ENCODE measurements around the gene DNAI1.
A peak's percentile ranks its signal among the peaks of the same experiment; 100 is the strongest.

DNAI1 gene

DNA sequence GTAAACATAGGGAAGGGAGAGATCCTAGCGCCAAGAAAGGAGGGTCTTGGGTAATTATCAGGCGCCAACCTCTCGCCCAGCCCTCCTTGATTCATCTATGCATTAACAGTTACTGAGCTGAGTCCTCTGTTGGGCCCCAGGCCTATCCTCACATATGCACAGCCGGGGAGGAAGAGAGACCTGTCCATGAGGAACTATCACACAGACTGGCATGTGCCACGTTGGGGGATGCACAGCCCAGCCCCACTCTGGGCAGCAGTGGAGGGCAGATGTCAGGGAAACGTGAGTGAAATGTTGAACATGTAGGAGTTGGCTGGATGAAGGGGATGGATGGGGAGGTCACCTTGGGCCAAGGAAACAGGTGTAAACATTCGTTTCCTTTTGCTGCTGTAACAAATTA is 82.9 kb downstream of the DNAI1 start:
- DNase-seq (ENCODE audit: low spot score), result no peak
- FAIRE-seq, result no peak

DNA sequence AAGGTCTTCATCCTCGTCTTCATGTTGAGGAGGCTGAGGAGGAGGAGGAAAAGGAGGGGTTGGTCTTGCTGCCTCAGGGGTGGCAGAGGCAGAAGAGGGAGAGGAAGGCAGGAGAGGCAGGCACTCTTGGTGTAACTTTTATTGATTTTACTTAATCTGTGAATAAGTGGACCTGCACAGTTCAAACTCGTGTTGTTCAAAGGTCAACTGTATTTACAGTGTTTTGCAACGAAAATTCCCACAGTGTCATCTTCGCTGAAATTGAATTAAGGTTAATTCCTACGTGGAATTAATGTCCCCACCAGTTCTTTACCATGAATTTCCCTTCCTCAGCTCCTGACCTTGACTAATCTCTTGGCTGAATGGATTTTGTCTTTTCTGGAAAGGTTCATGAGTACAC is 85.4 kb downstream of the DNAI1 start:
- no peak for FAIRE-seq

DNA sequence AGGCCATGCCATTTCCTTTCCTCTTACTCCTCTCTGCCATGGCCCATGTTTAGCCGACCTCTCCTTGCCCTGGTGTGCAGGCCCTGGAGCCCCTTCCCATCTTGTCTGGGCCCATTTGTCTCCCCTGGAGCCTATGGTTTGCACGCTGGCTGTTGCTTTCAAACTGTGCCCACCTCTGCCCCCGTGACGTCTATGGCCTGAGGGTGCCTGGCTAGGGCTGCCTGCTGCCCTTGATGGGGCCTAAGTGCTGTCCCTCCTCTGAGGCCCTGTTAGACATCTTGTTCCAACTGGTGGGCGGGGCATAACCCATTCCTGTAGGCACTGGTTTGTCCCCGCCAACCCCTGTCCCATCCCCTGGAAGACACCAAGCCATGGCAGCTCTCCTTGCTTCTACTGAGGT is 86.9 kb downstream of the DNAI1 start:
- FAIRE-seq, result no peak
- DNase-seq (ENCODE audit: low spot score), result no peak

More for the DNA sequence above, 85.4 kb downstream of the DNAI1 start:
- no peak for DNase-seq (ENCODE audit: low spot score)

DNA sequence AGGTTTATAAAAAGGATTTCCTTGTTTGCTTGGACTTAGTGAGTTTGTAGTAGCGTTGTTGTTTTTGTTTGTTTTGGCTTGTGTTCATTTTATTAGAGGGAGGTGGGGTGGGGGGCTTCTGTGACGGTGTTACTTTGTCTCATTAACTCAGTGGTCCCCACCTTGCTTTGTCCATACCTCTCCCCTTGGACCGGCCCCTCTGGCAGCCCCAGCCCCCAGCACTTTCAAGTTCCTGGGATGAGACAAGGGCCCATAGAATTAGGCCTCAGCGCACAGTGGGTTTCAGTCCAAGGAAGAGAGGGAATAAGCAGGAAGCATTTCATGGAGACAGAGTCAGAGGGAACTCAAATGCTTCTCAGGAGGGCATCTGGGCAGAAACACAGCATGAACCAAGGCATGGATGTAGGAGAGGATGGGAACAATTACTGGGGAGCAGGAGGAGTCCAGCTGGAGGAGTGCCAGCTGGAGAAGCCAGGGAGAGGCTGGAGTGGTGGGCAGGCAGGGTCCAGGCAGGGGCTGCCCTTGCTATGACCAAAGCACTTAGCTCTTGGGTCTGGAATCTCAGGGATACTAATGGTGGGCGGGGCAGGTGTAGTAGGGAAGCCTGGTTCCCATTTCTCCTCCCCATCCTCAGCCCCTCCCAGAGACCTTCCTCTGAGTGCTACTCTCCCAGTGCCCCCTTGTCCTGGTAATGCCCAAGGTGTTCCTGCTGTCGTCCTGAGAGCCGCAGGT is 87.7 kb downstream of the DNAI1 start:
- DNase-seq (ENCODE audit: low spot score), result no peak

DNA sequence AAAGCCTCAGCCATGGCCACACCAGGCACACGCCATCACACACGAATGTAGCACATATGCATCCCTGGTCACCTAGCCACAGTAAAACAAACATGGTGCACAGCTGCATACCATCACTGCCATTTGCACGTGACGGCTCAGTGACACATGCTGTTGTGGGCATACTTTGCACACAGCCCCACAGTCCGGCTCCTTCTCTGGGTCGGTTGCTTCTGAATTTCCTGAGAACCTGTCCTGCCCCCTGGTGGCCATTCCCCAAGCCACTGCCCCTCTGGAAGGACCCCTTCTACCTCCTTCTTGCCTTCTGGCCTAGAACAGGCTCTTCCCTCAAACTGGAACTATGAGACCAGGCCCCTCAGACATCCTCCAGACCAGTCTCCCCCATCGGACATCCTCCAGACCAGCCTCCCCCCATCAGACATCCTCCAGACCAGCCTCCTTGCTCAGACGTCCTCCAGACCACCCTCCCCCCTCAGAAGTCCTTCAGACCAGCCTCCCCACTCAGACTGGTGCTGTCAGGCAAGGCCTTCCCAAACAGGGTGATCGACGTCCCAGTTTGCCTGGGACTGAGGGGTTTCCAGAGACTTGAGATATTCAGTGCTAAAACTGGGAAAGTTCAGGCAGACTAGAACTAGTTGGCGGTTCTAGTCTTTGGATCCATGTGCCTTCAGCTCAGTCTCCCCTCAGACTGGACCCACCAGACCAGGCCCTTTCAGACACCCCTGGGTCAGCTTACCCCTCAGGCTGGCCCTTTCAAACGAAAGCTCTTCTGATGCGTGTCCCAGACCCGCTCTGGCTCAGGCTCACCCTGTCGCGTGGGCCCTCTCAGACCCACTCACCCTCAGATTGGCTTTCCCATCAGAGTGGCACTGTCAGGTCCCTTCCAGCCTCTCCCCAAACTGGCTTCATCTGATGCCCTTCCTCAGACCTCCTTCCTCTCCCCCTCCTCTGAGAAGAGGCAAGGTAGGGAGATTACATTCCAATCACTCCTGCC is 88.5 kb downstream of the DNAI1 start:
- DNase-seq (ENCODE audit: low spot score) (peak; percentile 65), FAIRE-seq (peak; percentile 88)

More for the DNA sequence above, 87.7 kb downstream of the DNAI1 start:
- peak; percentile 44 for FAIRE-seq

DNA sequence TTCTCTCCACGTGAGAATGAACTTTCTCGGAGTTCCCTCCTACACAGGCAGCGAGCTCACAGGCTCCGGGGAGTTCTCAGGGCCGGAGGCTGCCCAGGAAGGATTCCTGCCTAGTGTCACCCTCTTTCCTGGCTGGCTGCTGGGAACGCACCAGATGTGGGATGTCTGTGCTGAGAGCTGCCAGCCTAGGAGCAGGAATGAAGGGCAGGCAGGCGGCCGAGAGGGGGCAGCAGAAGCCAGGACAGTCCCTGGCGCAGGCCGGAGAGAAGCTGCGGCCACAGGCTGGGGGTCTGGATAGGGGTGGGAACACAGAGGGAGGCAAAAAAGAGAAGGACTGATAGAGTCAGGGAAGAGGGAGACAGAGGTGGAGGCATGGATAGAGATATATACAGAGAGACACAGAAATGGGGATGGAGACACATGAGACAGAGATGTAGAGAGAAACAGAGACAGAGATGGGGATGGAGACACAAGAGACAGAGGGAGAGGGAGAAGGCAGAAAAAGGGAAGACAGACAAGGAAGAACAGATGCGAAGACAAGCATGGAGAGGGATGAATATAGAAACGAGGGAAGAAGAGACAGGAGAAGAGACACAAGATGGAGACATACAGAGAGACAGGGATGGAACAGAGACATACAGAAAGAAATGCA is 89.5 kb downstream of the DNAI1 start:
- DNase-seq (ENCODE audit: low spot score), result peak; percentile 80
- FAIRE-seq, result peak; percentile 81

DNA sequence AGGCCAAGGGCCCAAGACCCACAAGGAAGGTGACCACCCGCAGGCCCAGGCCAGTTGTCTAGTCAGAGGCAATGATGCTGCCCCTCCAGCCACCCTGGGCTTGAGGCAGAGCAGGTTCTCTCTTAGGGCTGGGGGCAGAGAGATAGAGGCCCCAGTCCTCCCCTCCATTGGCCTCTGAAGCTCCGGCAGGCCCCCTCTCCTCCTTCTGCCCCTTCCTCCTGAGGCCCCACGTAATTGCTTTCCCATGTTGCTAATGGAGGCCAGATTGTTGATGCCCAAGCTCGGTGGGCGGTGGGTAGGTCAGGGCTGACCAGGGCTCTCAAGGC is 90.8 kb downstream of the DNAI1 start:
- no peak for FAIRE-seq
- no peak for DNase-seq (ENCODE audit: low spot score)

DNA sequence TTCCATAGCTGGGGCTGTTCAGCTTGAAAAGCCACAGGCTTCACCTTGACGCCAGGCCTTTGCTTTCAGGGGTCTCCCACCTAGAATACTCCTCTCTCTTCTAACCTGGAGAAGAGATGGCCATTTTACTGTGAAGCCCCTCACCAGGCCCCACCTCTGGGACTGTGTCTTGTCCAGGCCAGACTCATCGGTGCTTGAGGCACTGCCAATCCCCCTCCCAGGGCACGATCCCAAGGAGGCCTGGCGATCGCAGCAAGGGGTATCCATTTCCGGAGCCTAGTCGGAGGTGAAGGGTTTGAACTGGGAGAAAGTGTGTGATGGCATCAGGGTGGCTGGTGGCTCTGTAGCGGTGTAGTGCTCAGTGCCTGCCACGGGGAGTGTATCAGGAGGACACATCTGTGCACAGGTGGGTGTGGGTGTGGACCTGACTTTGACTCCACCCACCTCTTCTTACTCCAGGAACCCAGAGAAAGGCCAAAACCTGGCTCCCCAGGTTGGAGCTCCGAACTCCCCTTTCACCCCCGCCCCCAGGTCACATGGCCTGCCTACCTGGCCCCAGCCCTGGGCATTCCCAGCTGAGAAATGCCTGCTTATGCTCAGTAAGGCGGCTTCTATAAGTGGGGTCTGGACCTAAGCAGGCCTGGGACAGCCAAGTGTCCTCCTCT is 91.5 kb downstream of the DNAI1 start:
- no peak for DNase-seq (ENCODE audit: low spot score)
- FAIRE-seq, result no peak

DNA sequence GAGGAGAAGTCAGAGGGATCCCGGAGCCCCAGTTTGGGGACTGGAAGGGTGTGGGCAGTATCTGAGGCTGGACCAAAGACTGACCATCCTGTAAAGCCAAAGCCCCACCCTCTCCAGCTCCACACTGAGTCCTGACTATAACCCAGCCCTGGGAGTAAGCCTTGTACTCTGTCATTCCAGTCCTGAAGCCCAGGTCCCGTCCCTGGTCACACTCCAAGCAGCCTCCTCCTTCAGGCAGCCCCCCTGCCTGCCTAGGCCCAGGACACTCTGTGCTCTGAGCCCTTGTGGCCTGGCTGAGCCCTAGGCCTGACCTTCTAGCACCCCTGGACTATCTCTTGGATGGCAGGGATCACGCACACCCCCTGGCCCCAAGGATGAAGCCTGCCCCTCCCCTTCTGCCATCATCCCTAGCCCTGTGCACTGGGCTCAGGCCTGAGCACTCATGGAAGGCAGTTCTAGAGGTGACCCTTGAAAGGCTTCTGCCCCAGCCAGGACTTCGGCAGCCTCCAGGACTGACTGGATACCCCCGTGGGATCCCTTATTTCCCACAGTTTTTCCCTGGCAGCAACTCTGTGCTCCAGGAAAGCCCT is 92.2 kb downstream of the DNAI1 start:
- FAIRE-seq (no peak), DNase-seq (ENCODE audit: low spot score) (no peak)

DNA sequence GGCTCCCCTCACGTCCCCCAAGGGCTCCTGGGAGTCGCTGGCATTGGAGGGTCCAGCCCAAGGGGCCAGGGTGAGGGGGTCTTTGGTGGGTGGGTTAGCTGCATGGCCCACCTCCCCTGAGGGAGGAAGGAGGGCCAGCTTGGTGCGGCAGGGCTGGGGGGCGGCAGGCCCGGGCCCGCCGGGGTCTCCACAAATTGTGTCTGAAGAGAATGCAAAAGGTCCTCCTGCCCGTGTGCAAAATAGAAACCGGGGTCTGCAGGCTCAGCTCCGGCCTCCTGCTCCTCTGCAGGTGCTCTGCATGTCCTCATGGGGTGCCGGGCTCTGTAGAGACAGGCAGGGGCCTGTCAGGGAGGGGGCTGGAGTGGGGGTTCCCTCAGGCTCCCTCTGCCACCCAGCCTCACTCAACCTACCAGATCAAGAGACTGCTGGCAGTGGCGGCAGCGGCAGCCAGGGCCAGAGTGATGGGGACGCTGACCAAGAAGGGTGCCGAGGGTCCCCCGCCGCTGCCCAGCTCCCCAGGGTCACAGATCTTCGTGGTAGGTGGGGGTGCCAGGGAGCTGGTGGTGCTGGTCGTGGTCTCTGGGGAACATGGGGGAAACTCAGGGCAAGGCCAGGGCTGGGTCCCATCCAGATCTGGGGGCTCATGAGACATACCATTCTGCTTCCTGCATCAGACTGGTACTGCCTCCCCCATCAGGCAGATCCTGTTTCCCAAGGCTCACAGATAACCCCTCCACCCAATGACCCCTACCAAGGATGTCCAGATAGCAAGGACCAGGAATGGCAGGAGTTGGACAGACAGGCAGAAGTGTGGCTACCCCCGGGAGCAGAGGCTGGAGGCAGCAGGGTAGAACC is 93.4 kb downstream of the DNAI1 start:
- DNase-seq (ENCODE audit: low spot score) (no peak), FAIRE-seq (peak; percentile 17)

DNA sequence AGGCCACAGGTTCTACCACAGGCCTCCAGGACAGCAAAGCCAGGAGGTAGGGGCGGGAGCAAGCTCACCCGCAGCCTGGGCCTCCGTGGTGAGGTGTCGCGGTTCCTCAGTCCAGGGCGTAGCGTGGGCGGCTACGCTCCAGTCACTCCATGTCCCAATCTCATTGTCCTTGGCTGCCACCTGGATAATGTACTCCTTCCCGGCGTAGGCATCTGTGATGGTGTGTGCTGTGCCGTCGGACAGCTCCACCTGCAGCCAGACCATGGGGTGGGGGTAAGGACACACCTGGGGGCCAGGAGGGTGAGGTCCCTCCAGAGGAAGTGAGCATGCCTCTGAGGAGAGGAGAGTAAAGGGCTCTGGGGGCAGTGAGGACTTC is 94.0 kb downstream of the DNAI1 start:
- DNase-seq (ENCODE audit: low spot score) (no peak), FAIRE-seq (no peak)

DNA sequence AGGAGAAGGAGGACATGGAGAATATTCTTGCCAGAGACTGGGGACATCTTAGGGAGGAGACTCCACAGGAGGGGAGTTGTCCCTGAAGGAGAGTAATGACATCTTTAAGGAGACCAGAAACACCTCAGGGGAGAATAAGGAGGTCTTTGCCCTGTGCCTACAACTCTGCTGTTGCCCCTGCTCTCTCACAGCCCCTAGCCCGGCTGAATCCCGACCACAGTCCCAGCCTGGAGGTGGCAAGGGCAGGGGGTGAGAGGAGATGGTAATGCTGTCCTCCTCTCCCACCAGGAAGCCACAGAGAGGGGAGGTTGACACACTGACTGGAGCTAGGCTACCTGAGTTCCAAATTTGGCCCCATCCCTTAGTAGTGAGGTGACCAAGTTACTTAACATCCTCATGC is 94.4 kb downstream of the DNAI1 start:
- DNase-seq (ENCODE audit: low spot score), result no peak
- no peak for FAIRE-seq

DNA sequence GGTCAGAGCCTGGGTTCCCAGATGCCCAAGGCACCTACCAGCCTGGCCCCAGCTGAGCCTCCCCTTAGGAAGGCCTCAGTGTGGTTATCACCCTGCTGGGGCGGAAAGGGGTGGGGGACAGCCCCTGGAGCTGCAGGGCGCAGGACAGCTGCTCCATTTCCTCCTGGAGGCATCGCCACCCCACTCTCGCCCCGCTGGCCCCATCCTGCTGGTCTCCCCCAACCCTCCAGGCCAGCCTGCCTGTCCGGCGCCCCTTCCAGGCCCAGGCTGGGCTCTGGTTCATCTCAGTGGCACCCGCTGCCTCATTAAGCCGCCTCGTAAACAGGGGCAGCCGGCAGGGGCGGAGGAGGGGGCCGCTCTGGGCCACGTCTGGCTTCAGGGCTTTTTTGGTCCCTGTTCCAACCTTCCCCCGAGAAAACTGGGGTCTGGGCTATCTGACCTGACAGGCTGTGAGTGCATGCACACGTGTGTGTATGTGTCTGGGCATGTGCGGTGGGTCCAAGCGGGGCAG is 95.0 kb downstream of the DNAI1 start:
- FAIRE-seq (no peak), DNase-seq (ENCODE audit: low spot score) (no peak)

DNA sequence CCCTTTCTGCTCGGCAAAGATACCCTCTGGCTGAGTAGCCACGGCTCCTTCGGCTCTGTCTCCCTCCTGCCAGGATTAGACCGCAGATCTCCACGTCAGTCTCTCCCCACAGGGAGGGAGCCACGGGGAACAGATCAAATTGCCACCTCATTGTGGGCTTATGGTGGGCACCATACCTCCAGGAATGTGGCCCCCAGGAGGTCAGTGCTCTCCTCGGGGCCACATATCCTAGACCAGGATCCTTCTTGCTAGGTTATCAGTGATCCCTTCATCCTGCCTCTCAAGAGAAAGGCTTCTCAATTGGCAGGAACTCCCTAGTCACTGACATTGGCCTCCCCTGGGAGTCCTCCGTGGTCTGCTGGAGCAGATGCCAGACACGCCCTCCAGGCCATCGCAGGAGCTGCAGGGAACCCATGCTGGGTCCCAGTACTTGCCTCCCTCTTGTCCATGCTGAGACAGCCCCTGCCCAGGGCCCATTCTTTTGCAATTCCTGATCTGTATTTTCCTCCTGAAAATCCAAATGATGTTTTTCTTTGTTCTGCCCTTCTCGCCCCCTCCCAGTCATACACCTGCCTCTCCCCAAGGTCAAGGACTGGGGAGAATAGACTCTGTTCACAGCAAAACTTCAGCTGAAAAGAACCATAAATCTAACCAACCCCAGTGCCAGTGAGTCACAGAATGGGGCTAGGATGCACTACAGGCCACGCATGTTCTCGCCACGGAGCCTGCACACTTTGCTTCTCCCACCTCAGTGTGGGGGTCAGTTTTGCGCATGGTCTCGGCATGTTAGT is 95.8 kb downstream of the DNAI1 start:
- no peak for DNase-seq (ENCODE audit: low spot score)

DNA sequence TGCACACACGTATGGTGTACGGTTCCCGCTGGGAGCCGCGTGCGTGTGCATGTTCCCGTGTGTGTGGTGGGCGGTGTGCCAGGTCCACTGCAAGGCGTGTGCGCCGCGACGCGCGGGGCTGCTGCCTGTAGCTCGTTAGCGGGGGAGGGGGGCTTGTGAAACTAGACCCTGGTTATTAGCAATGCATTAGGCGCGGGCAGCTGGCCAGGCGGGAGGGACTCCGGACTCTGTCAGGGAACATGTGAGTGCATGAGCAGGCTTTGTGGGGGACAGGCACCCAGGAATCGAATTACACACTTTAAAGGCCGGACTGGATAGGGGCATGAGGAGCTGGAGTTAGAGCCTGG is 96.4 kb downstream of the DNAI1 start:
- peak; percentile 76 for FAIRE-seq

More for the DNA sequence above, 95.8 kb downstream of the DNAI1 start:
- FAIRE-seq, result no peak

DNA sequence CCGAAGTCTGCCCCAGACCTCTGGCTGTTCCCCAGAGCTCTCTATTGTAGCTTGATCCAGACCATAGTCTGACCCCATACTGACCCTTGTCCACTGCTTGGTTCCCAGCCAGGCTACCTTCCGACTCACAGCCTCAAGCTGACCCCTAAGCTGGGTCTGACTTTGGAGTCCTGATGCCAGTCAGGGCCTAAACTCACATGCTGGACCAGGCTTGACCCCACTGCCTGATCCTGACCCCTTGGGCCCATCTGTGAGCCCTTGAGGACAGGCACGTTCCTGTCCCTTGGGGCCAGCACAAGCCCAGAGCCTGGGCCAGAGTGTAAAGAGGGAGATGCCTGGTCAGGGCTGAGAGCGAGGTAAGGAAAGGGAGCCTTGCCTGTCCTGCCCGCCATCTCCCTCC is 96.9 kb downstream of the DNAI1 start:
- FAIRE-seq (no peak), DNase-seq (ENCODE audit: low spot score) (no peak)

More for the DNA sequence above, 96.4 kb downstream of the DNAI1 start:
- DNase-seq (ENCODE audit: low spot score), result no peak

DNA sequence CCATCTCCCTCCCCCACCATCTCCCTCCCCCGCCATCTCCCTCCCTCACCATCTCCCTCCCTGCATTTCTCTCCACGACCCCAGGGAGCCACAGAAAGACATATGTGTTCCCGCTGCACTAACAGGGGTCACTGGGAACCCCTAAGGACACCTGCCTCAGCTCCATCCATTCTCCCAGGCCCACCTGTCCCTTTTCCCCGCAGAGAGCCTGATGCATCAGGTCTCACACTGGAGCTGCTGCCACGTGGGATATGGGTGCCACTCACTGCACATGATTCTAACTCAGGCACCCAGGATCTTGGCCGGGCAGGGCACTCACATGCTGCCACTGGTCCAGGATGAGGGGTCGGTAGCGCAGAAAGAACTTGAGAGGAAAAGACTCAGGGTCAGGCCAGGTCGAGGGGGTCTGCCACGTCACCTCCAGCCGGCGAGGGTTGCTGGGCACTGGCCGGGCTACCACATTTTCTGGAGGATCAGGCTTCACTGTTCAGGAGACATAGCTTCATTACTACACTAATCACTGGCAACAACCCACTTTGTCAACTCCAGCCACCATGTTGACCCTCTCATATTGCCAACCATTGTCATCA is 97.4 kb downstream of the DNAI1 start:
- FAIRE-seq (no peak), DNase-seq (ENCODE audit: low spot score) (no peak)

DNA sequence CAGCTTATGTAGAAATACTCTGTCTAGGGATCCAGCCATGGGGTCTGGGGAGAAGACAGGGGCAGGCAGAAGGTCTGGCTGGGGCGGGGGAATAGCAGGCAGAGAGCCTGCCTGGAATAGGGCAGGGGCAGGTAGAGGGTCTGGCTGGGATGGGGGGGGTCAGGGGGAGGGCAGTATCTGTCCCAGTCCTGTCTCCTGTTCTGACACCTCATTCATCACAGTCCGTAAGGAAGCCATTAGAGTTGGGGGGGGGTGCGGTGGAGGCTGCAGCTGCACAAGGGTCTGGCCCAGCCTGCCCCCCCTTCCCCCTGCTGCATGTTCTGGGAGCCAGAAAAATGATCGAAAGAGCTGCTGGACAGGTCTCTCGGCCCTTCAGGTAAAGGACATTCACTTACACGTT is 98.3 kb downstream of the DNAI1 start:
- FAIRE-seq, result no peak
- no peak for DNase-seq (ENCODE audit: low spot score)

All from urothelium cell line (cell line).